ENCODE results near the gene LBHD2.
"Not testable (repeated sequence)": the region's sequence is repeated elsewhere in the genome, so short reads cannot be mapped to it uniquely, and the experiment has no call there.

The LBHD2 gene

GRCh38 chr14:103104654-103105452 lies 20.8 kb downstream of the LBHD2 start:
- no peak for DNase-seq (ENCODE audit: low spot score)

GRCh38 chr14:103105580-103106150 lies 21.7 kb downstream of the LBHD2 start:
- DNase-seq (ENCODE audit: low spot score), result no peak

GRCh38 chr14:103107455-103107854 lies 23.4 kb downstream of the LBHD2 start:
- DNase-seq (ENCODE audit: low spot score), result no peak

DNA sequence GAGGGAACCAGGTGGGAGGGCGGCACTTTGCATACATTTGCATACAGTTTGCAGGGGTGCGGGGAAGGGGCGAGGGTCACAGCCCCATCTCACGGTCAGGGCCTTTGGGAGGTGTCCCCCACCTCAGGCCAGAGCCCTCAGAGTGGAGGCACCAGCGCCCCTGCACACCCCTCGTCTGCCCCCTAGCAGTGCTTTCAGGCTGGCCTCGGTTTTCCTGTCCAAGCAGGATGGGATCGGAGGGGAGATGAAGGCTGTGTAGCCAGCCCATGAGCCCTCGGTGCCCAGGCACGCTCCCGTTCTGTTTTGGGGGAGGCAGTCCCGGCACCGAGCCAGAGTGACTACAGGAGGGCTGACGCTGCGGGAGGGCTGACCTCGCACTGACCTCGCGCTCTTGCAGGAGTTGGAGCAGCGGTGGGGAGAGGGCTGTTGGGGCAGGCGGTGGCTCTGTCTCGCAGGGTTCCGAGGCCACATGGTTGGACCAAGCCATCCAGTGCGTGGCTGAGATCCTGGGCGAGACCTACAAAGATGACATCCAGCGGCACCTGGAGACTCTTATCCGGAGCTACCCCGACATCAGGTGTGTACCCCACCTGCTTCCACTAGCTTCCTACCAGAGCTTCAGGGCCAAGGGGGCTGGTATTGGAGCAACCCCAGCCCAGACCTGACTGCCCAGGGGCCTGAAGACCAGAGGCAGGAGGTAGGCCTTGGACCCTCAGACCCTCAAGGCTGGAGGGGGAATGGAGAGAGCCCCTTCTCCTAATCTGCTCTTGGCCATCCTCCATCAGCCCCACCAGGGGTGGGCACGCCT lies 24.1 kb downstream of the LBHD2 start:
- DNase-seq (ENCODE audit: low spot score), result no peak

DNA sequence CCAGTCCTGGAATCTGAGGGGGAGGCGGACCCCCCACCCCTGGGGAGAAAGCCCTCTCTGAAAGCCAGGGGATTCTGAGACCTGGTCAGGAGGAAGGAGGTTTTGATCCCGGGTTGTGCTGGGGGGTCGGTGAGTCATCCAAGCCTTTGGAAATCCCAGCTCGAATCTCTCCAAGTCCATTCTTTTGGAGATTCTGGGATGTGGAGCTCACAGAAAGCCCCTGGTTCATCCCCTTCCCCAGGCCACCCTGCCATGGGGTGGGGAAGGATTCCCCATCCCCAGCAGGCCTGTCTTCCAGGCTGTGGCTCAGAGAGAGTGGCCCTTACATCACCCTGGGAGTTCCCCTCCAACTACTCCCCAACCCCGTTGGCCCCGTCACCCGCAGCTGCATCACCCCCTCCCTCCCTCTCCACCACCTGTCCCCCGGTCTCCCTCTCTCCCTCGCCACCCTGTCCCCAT lies 24.8 kb downstream of the LBHD2 start:
- DNase-seq (ENCODE audit: low spot score), result no peak

GRCh38 chr14:103109535-103110441 lies 25.8 kb downstream of the LBHD2 start:
- DNase-seq (ENCODE audit: low spot score), result no peak

DNA sequence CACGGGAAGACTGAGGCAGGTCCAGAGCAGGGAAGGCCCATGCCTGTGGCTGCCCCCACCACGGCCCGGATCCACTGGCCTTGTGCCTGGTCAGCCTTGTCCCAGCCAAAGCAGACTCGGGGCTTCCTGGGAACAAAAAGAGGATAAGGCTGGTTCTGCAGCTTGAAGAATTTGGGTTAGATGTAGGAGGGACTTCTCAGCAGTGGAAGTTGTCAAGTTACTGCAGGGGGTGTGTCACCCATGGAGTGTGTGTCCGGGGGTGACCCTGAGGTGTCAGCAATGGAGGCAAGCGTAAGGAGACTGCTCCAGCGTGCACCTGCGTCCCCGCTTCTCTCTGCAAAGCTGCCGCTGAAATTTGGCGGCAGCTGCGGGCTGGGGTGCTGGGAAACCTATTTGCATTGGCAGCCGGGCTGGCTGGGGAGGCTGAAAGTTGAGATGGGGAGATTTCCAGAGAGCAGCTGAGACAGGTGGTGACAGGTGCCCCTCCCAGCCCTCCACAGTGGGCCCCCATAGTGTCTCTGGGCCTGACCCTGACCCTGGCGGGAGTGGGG lies 26.7 kb downstream of the LBHD2 start:
- DNase-seq (ENCODE audit: low spot score), result no peak

DNA sequence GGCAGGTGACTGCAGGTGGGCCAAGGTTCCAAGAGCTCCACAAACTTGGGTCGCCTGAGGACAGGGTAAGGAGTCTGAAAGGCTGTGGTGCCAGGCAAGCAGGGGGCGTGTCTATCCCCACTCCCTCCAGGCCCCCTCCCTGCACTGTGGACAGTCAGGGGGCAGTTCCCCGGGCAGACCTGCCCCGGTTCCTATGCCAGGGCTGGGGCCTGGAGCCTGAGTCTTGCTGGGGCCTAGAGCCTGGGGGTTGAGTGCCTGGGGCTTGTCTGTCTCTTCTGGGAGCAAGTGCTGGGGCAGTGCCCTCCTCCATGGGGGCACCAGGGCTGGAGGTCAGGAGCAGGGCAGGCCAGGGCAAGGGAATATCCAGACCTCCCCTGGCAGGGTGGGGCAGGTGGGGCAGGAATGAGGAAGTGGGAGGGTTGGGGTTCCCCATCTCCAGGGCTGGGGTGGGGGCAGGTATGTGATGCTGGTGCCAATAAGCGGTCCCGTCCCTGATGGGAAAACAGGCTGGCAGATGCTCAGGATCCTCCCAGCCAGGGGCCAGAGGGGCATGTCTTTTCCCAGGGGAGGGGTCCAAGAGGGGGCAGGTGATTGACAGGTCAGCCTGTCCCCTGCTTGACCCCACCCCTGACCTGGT lies 27.3 kb downstream of the LBHD2 start:
- no peak for DNase-seq (ENCODE audit: low spot score)

DNA sequence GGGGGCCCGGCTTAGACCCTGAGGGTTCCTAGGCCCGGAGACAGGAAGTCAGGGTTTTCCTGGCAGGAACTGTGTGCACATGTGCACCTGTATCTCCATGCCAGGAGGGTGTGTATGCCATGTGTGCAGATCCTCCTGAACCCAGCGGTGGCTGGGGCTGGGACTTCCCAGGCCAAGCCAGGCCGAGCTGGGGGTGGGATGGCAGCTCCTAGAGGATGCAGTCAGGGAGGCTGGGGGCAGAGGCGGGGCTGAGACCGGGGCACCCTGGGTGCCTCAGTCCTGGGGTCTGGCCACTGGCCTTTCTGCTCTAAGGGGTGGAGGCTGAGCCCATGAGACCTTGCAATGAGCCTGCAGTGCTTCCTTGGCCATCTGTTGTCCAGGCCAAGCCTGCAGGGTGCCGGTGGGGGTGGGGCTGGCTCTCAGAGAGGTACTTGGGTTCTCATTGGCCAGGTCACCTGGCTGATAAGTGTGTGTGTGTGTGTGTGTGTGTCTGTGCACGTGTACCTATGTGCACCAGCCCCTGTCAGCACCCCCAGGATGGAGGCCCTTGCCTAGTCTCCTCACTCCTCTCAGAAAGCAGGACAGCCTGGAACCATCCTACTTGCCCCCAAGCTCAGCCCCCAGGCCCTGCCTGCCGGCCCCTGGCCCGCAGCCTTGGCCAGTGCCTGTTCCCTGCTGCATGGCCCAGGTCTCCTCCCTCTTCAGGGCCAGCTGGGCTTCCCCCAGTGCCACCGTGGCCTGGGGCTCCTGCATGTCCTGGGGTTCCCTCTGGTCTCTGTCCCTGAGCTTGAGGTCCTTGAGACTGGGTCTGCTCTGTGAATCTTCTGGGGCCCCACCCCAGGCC lies 28.6 kb downstream of the LBHD2 start:
- DNase-seq (ENCODE audit: low spot score), result no peak

GRCh38 chr14:103113303-103113702 lies 29.3 kb downstream of the LBHD2 start:
- no peak for DNase-seq (ENCODE audit: low spot score)

GRCh38 chr14:103113774-103114173 lies 29.8 kb downstream of the LBHD2 start:
- no peak for DNase-seq (ENCODE audit: low spot score)

GRCh38 chr14:103115086-103115679 lies 31.2 kb downstream of the LBHD2 start:
- not testable (repeated sequence) for DNase-seq (ENCODE audit: low spot score)

DNA sequence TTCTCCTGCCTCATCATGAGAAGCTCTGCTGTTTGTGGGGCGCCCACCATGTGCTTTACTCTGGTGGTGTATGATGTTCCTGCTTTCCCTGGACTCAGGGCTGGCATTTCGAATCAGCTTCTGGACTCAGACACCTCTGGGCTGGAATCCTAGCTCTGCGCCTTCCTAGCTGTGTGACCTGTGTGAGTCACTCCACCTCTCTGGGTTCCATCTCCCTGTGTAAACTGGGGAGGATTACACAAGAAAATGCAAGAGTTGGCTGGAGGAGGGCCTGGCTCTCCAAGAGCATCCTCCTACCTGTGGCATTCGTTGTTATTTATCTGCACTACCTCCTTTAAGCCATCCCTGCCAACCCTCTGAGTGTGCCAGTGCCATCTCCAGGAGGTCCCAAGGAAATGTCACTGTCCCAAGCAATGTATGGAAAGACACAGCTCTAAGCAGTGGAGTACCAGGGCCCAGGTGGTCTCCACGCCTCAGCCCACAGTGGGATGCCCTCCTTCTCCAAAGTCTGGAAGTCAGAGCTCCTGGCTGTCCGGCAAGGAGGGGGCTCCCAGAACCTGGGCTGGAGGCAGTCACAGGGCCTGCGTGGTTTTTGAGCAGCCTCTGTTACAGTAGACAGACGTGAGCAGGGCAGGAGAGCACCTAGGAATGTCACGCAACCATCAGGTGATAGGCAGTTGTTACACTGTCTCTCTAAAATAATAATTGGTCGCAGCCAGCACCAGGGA lies 32.0 kb downstream of the LBHD2 start:
- DNase-seq (ENCODE audit: low spot score), result no peak

DNA sequence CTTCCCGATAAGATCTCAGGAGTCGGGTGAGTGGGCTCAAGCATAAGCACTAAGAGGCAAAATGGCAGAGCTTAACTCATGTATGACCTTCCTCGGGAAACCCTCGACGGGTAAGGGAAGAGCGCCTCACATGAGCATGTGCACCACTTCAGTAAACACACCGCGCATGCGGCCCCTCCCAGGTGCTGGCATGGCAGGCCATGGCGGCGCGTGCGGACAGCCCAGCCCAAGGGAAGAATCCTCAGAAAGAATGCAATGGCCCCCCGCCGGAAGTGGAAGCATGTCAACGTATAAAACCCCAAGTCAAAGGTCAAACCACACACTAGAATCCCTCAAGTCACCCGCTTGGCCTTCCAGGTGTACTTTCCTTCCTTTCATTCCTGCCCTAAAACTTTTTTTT lies 32.6 kb downstream of the LBHD2 start:
- DNase-seq (ENCODE audit: low spot score), result no peak

- not testable (repeated sequence) for DNase-seq (ENCODE audit: low spot score)
Measured at GRCh38 chr14:103117499-103117898, 33.5 kb downstream of the LBHD2 start.

DNA sequence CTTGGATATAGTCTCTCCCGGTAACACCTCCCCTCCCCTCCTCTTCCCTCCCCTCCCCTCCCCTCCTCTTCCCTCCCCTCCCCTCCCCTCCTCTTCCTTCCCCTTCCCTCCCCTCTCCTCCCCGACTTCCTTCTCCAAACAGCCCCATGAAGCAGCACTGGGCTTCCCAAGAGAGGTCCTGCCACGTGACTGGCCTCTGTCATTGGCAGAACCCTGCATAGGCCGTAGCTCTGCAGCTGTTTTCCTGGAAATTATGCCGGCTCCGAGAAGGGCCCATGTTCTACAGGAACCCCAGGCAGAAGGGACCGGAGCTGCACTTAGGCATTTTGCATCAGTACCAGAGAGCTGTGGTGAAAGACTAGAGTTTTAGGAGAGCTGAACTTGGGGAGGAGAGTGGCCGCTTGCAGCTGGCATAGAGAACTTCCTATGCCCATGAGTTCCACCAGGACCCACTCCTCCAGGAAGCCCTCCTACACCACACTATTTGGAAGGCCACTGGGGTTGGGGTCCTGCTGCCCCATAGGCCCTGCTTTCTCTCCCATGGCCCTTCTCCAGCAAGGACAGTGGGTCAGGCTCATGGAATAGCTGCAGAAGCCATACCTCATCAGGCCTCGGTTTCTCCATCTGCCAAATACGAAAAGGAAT lies 34.1 kb downstream of the LBHD2 start:
- peak; percentile 83 for DNase-seq (ENCODE audit: low spot score)

DNA sequence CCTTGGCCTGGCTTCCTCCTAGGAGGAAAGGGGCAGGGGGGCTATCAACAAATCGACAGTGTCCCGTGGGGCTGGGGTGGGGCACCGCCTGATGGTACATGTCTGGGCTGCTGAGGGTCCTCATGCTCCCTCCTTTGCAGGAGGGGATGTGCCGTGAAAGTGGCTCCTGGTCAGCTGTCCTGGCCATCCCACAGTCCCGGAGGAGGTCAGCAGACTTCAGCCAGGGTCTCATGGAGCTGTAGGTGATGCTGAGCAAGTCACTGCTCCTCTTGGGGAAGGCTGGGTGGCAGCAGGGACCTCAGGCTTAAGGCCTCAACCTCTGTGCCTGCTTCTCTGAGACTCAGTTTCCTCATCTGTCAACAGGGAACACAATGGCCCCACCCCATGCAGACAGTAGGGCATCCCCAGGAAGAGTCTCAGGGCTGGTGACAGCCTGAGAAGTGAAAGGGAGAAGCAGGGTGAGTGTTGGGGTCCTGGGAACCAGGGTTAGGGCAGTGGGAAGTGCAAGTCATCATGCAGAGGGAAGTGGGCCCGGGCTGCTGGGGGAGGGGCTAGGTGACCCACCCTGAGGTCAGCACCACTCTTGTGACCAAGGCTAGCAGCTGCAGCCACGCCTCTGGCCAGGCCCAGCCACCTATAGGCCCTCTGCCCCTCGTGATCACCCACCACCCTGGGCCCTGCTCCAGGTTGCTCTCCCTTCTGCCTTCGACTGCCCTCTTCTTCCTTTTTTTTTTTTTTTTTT lies 34.8 kb downstream of the LBHD2 start:
- DNase-seq (ENCODE audit: low spot score), result no peak

DNA sequence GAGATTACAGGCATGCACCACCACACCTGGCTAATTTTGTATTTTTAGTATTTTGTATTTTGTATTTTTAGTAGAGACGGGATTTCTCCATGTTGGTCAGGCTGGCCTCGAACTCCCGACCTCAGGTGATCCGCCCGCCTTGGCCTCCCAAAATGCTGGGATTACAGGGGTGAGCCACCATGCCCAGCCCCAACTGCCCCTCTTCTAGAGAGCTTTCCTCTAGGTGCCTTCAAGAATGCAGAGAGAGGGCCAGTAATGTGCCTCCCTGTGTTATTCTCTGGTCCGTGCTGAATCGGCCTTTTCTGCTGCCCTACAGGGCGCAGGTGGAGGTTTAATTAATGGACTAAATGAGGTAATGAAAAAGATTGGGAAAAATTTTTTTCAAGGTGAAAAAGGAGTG lies 35.5 kb downstream of the LBHD2 start:
- not testable (repeated sequence) for DNase-seq (ENCODE audit: low spot score)

All from left forelimb (tissue), 1 donor.